COLO668 (cell line): ENCODE measurements around the gene IL1RN.

Experiments
- DNase-seq: peaks from one replicate; lab custom pipeline; 2025; ENCODE audit not compliant: unreplicated experiment; lab: John Stamatoyannopoulos, UW

The IL1RN gene

DNA sequence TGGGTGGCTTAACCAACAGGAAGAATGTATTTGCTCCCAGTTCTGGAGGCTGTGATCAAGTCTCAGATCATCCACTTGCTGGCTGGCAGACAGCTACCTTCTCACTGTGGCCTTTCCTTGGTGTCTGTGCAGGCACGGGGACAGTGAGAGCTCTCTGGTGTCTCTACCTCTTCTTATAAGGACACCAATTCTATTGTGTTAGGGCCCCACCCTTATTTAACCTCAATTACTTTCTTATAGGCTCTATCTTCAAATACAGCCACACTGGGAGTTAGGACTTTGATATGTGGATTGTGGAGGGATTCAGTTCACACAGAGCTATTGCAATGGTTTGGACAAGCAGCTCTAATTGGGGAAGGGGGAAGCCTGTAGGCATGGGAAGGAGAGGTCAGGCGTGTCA lies 25.3 kb upstream of the IL1RN start:
- no peak for DNase-seq

GRCh38 chr2:113103277-113103676 lies 24.1 kb upstream of the IL1RN start:
- DNase-seq = no peak

- no peak for DNase-seq
Observed at GRCh38 chr2:113104054-113104611, 23.3 kb upstream of the IL1RN start.

- DNase-seq = no peak
Observed at GRCh38 chr2:113105047-113105785, 22.2 kb upstream of the IL1RN start.

DNA sequence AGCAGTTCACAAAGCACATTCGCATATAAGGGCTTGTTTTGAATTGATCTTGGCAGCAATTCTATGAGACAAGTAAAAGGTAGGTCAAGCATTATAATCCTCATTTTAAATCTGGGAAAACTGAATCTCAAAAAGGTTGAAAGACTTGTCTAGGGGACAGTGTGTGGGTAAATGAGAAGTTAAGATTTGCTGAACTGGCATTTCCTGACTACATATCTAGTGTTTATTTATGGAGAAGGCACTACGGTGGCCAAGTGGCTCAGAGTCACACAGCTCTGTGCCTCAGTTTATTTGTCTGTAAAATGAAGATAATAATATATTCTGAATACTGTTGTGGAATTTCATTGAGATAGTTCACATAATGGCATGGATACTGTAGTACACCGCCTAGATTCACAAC lies 16.3 kb upstream of the IL1RN start:
- no peak for DNase-seq

DNA sequence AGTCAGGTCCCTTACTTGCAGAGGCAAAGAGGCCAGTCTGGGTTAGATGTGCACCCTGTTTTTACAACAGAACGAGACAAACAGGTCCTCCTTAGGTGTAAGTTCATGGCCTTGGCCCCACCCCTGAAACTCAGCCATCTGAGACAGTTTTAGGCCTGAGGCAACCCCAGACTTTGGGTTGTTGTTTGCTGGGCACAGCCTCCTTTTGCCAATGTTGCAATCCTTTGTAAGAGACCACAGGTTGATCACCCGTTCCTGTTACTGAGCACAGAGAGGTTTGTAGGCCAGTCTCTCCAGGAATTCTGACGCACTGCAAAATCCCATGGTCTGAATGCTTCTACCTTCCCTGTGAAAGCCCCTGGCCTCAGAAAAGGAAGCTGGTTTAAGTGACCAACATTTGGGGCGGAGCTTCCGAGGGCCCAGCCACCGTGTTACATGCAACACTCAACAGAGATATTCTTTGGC lies 15.5 kb upstream of the IL1RN start:
- DNase-seq = no peak

- no peak for DNase-seq
Observed at GRCh38 chr2:113112441-113112840, 15.0 kb upstream of the IL1RN start.

DNA sequence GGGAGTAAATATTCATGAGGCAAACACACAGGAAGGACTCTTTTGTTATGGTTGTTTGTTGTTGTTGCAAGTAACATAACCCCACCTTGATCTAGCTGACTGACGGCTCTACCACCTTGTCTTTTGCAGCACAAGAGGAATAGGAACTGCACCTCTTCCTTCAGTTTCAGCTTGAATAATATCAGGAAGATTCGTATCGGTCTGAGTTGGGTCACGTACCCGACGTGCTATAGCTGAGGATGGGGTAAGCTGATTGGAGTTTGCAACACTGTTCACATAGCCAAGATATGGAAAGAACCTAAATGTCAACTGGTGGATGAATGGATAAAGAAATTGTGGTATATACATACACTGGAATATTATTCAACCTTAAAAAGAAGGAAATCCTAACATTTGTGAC lies 14.5 kb upstream of the IL1RN start:
- no peak for DNase-seq

DNA sequence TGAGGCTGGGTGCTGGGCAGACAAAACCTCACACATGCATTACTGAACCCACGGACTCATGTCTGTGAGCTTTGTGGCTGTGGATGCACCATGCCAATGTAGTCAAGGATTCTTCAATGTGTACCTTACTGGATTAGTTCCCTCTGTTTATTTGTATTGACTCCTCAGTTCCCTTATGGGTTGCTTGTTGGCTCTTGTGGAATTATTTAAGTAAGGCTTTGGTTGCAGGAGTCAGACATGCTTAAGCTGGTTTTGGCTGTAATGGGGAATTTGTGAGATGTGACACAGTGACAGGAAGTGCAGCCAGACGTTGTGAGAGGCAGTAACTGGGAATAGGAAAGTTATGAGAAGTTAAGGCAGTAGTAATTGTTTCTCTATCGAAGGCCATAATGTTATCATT lies 13.6 kb upstream of the IL1RN start:
- no peak for DNase-seq

DNA sequence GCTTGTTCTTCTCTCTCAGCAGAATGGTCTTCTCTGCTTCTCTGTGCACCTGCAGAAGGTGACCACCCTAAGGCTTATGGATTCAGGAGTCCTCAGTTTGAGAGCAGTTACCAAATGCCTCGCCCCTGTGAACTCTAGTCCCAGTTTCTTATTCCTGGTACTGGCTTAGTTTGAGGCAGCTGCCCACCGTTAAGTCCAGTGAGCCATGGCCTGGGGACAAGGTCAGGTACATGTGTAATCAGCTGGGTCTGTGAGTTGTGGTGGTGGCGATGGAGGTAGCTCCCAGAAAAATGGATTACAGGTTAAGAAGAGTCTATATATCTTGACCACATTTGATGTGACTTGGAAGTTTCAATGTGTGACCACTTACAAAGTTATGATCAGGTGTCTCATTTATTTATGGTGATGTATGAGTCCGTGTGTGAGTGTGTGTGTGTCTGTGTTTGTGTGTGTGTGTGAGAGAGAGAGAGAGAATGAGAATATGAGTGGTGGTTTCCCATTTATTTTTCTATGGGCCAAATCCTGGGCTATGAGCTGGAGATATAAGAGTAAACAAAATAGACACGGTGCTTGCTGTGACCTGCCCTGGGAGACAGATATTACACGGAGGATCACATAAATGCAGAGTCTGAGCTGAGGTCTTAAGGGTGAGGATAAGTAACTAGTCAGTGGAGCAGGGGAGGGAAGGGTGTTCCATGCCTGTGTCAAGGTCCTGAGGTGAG lies 13.0 kb upstream of the IL1RN start:
- DNase-seq = no peak

DNA sequence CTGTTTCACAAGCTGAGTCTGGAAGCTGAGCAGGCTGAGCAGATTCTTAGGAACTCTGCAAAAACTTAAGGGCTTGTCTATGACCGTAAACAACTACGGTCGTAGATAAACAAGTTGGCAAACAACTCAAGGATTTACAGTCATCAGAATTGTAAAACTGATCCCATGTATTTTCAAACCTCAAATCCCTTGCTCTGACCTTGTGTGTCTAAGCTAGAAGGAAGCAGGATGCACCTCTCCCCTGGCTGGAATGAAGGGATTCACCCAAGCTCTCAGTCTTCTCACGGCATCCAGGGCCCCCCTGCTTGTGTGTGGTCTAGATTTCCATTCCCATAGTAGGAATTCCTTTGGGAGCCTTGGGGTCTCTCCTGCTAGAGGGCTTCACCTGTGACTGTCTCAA lies 12.4 kb upstream of the IL1RN start:
- DNase-seq = no peak

- no peak for DNase-seq
Observed at GRCh38 chr2:113116100-113116958, 11.1 kb upstream of the IL1RN start.

- DNase-seq = no peak
Observed at GRCh38 chr2:113117541-113118262, 9.7 kb upstream of the IL1RN start.

- DNase-seq = no peak
Observed at GRCh38 chr2:113118263-113118657, 9.1 kb upstream of the IL1RN start.

DNA sequence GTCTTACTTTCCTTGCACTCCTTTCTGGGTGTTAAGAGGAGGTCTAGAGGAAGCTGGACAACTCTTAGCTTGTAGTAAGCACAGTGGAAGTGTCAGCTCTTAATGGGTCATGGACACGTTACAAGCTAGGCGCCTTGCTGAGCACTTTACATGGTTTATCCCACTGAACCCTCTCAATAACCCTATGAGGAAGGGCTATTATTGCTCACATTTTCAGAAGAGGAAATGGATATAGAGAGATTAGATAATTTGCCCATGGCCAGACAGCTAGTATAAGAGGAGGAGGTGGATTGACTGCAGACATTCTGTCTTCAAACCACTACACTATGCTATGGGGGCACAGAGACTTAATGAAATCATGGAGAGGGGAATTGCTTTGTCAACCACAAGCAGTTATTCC lies 8.3 kb upstream of the IL1RN start:
- DNase-seq = no peak

GRCh38 chr2:113120861-113121260 lies 6.5 kb upstream of the IL1RN start:
- DNase-seq = no peak

- no peak for DNase-seq
Observed at GRCh38 chr2:113122364-113122763, 5.0 kb upstream of the IL1RN start.

DNA sequence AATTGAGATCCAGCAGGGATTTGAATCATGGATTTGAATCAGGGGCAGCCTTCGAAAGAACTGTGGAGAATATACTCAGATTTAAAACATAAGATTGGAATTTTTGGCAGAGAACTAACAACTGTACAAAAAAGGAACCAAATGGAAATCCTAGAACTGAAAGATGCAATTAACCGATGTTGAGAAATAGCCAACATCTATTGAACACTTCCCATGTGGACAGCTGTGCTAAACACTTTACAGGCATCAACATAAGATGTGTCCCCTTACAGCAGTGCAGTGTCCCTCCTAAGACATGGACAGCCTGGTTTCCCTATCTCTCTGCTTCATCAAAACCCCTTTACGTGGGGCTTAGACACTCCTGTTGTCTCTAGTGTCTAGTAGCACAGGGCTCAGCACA lies 3.7 kb upstream of the IL1RN start:
- no peak for DNase-seq

DNA sequence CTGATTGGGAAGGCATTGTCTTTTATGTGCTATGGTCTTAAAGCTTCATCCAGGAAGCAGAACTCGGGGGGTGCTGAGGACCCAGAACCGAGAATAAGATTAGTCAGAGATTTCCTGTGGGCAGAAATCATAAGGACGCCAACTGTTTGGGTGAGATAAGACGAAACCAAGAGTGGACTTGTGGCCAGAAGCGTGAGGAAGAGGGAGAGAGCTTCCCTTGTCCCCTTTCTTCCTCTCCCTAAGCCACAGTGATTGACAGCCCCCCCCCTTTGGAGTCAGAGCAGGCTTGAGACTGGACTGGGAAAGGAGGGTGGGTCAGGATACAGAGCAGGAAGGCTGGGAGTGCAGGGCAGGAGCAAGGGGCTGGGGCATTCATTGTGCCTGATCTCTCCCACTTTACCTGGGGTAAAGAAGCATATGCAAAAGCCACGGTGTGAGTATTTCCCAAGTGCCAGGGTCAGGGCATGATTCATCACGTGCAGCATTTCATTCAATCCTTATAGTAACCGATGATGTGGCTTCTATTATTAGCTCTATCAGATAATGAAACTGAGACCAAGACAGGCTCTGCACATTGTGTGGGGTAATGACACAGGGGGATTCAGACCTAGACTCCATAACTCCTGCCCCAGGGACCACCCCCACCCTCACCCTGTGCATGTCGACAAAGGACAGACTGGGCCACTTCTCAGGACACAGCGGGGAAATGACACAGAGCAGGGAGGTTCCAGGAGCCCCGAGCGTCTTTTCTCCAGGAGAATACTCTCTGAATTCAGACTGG lies 3.0 kb upstream of the IL1RN start:
- DNase-seq = no peak
